ENCODE results near the gene SCYL3. TPM values are rescaled to one million over a fixed set of nuclear protein-coding genes. Genes with fewer than 3 reads are reported as not detected.

Gene SCYL3
- 2.7 and 3.1 TPM in 2 replicates for total RNA-seq

DNA sequence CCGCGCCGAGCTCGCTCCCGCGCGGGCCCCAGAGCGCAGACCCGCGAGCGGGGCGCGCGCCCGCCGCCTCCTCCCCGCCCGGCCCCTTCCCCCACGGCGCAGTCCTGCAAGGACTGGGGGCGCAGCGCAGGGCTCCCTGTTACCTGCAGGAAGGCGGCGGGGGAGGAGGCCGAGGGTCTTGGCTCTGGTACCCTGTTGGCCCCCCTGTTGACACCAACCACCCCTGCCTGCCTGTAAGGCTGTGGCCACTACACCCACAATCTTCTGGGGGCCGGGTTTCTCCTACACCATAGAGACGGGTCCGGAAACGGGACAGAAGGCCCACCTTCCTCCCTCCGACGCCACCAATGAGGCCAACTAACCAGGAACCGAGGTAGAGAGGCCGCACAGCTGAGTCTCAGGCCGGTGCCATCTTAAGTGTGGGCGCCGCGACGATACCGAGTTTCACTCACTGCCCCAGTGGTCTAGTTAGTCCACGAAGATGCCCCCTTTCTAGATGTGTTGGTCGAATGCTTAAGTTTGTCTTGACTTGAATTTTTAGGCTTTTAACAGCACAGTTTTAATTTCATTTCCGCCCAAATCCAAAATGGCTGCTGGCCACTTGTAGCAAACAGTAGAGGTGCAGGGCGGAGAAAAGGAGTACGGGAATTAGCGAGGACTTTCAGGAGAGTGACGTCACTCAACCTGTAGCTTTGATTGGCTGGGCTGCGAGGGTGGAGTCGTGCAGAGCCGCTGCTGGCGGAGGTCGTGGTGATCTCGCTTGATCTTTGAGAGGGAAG, at the start of gene SCYL3:
Gene SCYL3, minus strand, starts transcription at position 252 of the 779 bp plus-strand sequence. CDS start 5,056 bp downstream, outside the sequence.

Other genes starting within 250 kb of the SCYL3 start
- 0.05 and 4.3 TPM in 2 replicates for gene SELL, start 182.3 kb downstream of the SCYL3 start, total RNA-seq
- 2.6 and 3.0 TPM in 2 replicates for gene SELE, start 159.8 kb downstream of the SCYL3 start, total RNA-seq
- gene METTL18, start 99.0 kb downstream of the SCYL3 start, total RNA-seq = 7.9 and 9.4 TPM in 2 replicates
- gene KIFAP3, start 180.8 kb upstream of the SCYL3 start, total RNA-seq = 14.9 and 17.4 TPM in 2 replicates

All from mammary microvascular endothelial cell (primary cell).